Stimulated activated CD4-positive, alpha-beta T cell treated with anti-CD3 and anti-CD28 coated beads, TNF-alpha, amount 100 ng/mL, for 24 hours (primary cell): ENCODE results near the gene ARL6IP5.

Experiments used
- DNase-seq, 3 experiments: peaks; one replicate each; pipeline ENCODE4 v3.0.0-alpha.2; 2020; ENCODE audit warnings: low read depth in 3 of 3

Gene ARL6IP5

GRCh38 chr3:69085833-69086722, 1.3 kb downstream of the ARL6IP5 start:
- peak; percentile 54 to 83 (median 65) for DNase-seq

- DNase-seq = no peak
These were observed 2.5 kb downstream of the ARL6IP5 start for GRCh38 chr3:69087030-69087791.

- DNase-seq = no peak
These were observed 3.3 kb downstream of the ARL6IP5 start for GRCh38 chr3:69088063-69088462.

GRCh38 chr3:69090021-69090420, 5.3 kb downstream of the ARL6IP5 start:
- no peak for DNase-seq

- no peak for DNase-seq
These were observed 6.8 kb downstream of the ARL6IP5 start for GRCh38 chr3:69091389-69092029.

- DNase-seq = no peak
These were observed 7.3 kb downstream of the ARL6IP5 start for GRCh38 chr3:69092030-69092516.

- no peak for DNase-seq
These were observed 9.9 kb downstream of the ARL6IP5 start for GRCh38 chr3:69094467-69095205.

GRCh38 chr3:69095636-69096035, 10.9 kb downstream of the ARL6IP5 start:
- DNase-seq = no peak

- DNase-seq = no peak
These were observed 11.6 kb downstream of the ARL6IP5 start for GRCh38 chr3:69096299-69096698.

GRCh38 chr3:69097407-69098086, 12.8 kb downstream of the ARL6IP5 start:
- no peak for DNase-seq

- DNase-seq = no peak
These were observed 14.8 kb downstream of the ARL6IP5 start for GRCh38 chr3:69099576-69099975.

- DNase-seq = no peak
These were observed 17.6 kb downstream of the ARL6IP5 start for GRCh38 chr3:69102384-69102783.

- DNase-seq = no peak
These were observed 18.4 kb downstream of the ARL6IP5 start for GRCh38 chr3:69103123-69103522.

GRCh38 chr3:69104586-69104985, 19.8 kb downstream of the ARL6IP5 start:
- no peak for DNase-seq

GRCh38 chr3:69105320-69105719, 20.6 kb downstream of the ARL6IP5 start:
- DNase-seq = no peak

GRCh38 chr3:69107841-69108240, 23.1 kb downstream of the ARL6IP5 start:
- no peak for DNase-seq

GRCh38 chr3:69108811-69109210, 24.1 kb downstream of the ARL6IP5 start:
- no peak for DNase-seq

GRCh38 chr3:69110941-69111546, 26.3 kb downstream of the ARL6IP5 start:
- no peak for DNase-seq

- DNase-seq = no peak
These were observed 28.8 kb downstream of the ARL6IP5 start for GRCh38 chr3:69113536-69113935.

GRCh38 chr3:69115731-69116130, 31.0 kb downstream of the ARL6IP5 start:
- no peak for DNase-seq

GRCh38 chr3:69116162-69116561, 31.4 kb downstream of the ARL6IP5 start:
- no peak for DNase-seq
